GM19351 (cell line): Measurements from ENCODE around the gene FRRS1.

Source experiments
- ATAC-seq: cut with Tn5 transposase; IDR thresholded peaks from one replicate; pipeline ENCODE4 v1.9.1; 2021; ENCODE audit warnings: mild to moderate bottlenecking, moderate library complexity; ENCODE audit not compliant: unreplicated experiment

FRRS1 gene

GRCh38 chr1:99681583-99681982 is 84.9 kb downstream of the FRRS1 start:
- no peak for ATAC-seq

- no peak for ATAC-seq
Observed at GRCh38 chr1:99680270-99680669, 86.2 kb downstream of the FRRS1 start.

- no peak for ATAC-seq
Observed at GRCh38 chr1:99677416-99677815, 89.0 kb downstream of the FRRS1 start.

GRCh38 chr1:99676876-99677275 is 89.6 kb downstream of the FRRS1 start:
- ATAC-seq: no peak

GRCh38 chr1:99675994-99676393 is 90.4 kb downstream of the FRRS1 start:
- ATAC-seq: no peak

GRCh38 chr1:99675292-99675691 is 91.1 kb downstream of the FRRS1 start:
- no peak for ATAC-seq

- ATAC-seq: no peak
Observed at GRCh38 chr1:99674115-99675064, 92.0 kb downstream of the FRRS1 start.

GRCh38 chr1:99673315-99673714 is 93.1 kb downstream of the FRRS1 start:
- ATAC-seq: no peak

GRCh38 chr1:99672530-99673213 is 93.8 kb downstream of the FRRS1 start:
- no peak for ATAC-seq

- no peak for ATAC-seq
Observed at GRCh38 chr1:99672038-99672437, 94.4 kb downstream of the FRRS1 start.

- no peak for ATAC-seq
Observed at GRCh38 chr1:99670583-99670982, 95.9 kb downstream of the FRRS1 start.

- ATAC-seq: no peak
Observed at GRCh38 chr1:99669821-99670220, 96.6 kb downstream of the FRRS1 start.

- ATAC-seq: no peak
Observed at GRCh38 chr1:99669376-99669775, 97.1 kb downstream of the FRRS1 start.

GRCh38 chr1:99665212-99665611 is 101.2 kb downstream of the FRRS1 start:
- ATAC-seq: no peak

- ATAC-seq: no peak
Observed at GRCh38 chr1:99663501-99663900, 102.9 kb downstream of the FRRS1 start.

GRCh38 chr1:99662539-99663080 is 103.8 kb downstream of the FRRS1 start:
- ATAC-seq: no peak

GRCh38 chr1:99661780-99662179 is 104.7 kb downstream of the FRRS1 start:
- ATAC-seq: no peak

GRCh38 chr1:99660496-99660895 is 105.9 kb downstream of the FRRS1 start:
- ATAC-seq: no peak

GRCh38 chr1:99659755-99660210 is 106.7 kb downstream of the FRRS1 start:
- ATAC-seq: no peak
